Middle frontal gyrus (tissue), 1 donor: ENCODE results near the gene ASPHD1.
"Not testable (repeated sequence)": the region's sequence is repeated elsewhere in the genome, so short reads cannot be mapped to it uniquely, and the experiment has no call there.

Source experiments
- DNase-seq: peaks from one replicate; pipeline ENCODE4 v3.0.0-alpha.2; 2015; ENCODE audit warnings: low spot score; ENCODE audit errors: extremely low spot score

The ASPHD1 gene, protein sequence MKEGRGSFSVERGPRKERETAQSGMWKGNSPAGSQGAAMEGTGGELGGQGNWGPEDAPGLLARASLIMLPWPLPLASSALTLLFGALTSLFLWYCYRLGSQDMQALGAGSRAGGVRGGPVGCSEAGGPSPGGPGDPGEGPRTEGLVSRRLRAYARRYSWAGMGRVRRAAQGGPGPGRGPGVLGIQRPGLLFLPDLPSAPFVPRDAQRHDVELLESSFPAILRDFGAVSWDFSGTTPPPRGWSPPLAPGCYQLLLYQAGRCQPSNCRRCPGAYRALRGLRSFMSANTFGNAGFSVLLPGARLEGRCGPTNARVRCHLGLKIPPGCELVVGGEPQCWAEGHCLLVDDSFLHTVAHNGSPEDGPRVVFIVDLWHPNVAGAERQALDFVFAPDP

DNA sequence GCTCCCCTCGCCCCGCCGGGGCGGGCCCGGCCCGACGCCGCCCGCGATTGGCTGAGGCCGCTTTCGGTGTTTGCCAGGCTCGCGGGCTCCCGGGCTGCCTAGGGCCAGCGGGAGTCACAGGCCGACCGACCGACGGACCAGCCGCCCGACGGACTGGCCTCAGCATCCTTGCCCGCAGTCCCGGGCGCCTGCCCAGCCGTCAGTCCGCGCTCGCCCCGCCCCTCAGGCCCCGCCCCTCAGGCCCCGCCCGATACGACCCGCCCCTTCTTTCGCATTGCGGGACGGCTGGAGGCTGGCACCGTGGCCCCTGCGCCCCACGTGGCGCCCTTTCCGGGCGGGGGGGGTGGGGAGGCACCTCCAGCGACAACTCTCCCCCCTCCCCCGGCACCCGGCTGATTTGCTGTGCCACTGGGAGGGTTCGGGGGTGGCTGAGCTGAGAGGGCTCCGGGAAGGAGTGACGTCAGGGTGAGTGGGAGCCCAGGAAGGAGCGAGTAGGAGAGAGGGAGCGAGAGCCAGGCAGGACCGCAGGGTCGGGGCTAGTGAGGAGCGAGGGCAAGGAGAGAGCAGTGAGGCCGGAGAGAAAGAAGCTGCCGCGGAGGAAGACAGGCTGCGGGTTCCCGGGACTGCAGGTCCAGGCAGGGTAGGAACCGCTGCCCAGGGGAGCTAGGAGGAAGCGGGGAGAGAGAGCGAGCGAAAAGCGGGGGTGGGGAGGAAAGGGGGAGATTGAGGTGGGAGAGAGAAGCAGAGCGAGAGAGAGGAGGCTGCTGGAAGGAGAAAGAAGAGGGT is at the start of gene ASPHD1:
ASPHD1 (plus strand) TSS at position 387 of the 786 bp plus-strand sequence. CDS start 484 bp downstream, outside the sequence.
- peak; percentile 76 for DNase-seq

DNA sequence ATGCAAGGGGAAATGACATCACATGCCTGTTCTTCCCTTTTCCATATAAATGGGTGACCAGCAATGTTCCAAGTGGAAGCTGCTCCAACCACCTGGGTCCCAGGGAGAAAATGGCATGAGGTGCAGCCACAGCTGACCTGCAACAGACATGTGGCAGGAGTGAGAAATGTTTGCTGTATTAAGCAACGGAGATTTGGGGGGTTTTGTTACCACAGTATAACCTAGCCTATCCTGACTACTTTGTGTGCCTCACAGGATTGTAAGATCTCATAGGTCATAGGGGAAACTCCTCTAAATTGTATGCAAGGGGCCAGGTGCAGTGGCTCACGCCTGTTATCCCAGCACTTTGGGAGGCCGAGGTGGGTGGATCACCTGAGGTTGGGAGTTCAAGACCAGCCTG is 49.3 kb upstream of the ASPHD1 start:
- DNase-seq: no peak

DNA sequence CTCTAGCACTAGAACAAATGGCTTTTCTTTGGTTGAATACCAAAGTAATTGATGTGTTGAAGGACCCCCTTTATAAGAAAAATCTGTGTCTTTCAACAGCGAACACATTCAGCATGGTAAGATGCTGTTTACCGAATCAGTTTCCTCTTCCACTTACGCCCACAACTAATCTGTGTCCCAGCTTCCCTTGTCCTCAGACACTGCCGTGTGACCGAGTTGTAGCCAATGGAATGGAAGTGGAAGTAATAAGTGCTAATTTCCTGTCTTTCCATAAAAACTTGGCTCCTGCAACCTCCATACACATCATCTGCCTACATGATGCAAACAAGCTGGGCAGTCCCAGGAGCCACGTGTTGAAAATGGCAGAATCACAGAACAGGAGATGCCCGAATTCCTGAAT is 47.6 kb upstream of the ASPHD1 start:
- peak; percentile 5 for DNase-seq

DNA sequence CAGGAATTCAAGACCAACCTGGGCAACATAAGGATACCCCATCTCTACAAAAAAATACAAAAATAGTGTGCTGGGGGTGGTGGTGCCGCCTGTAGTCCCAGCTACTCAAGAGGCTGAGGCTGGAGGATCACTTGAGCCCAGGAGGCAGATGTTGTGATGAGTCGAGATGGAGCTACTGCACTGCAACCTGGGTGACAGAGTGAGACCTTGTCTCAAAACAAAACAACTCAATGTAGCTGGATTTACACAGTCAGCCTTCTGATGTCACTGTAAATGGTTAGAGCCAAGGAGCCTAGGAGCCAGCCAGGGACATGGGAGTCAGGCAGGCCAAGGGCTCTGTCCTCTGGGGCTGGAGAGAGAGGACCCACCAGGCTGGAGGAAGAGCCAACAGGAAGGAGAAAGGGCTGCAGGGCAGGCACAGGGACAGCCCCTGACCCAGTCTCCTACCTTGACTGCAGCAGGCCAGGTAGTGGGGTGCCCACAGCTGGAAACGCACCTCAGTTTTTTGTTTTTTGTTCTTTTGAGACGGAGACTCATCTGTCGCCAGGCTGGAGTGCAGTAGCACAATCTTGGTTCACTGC is 45.7 kb upstream of the ASPHD1 start:
- no peak for DNase-seq

DNA sequence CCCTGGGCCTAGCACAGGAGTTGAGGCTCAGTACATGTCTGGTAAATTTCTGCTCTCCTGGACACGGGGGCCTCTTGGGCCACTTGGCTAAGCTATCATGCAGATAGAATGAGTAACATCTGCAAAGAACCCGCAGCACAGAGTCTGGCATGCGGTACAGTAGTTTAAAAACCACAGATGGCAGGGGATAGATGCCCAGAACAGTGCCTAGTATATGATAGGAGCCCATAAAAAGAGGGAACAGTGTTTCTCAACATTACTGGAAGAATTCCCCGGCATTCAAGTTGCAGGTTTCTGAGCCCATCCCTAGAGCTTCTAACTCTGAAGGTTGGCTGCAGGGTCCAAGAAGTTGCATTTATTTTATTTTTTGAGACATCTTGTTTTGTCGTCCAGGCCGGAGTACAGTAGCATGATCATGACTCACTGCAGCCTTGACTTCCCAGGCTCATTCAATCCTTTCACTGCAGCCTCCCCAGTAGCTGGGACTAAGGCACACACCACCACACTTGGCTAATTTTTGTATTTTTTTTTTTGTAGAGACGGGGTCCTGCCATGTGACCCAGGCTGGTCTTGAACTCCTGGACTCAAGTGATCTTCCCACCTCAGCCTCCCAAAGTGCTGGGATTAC is 43.0 kb upstream of the ASPHD1 start:
- no peak for DNase-seq

DNA sequence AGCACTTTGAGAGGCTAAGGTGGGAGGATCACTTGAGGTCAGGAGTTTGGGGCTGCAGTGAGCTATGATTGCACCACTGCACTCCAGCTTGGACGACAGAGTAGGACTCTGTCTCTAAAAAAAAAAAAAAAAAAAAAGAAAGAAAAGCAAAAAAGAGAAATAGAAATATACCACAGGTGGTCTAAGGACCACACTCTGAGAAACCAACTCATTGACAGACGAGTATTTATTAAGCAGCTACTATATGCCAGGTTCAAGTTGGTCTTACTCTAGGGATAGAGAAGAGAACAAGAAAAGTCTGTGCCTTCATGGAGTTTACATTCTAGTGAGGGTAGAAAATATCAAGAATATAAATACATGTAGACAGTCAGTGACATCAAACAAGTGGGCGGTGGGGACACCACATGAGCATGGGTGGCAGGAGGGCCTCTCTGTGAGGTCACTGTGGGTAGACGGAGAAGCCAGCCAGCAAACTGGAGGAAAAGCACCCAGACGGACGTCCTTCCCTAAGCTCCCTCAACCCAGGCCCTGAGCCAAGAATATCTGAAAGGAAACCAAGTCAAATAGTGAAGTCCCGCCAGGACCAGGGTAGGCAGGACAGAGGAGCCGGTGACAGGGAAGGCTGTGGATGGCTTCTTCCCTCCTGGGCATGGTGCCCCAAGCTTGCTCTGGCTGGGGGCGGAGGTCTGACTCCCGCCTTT is 42.0 kb upstream of the ASPHD1 start:
- DNase-seq: no peak

DNA sequence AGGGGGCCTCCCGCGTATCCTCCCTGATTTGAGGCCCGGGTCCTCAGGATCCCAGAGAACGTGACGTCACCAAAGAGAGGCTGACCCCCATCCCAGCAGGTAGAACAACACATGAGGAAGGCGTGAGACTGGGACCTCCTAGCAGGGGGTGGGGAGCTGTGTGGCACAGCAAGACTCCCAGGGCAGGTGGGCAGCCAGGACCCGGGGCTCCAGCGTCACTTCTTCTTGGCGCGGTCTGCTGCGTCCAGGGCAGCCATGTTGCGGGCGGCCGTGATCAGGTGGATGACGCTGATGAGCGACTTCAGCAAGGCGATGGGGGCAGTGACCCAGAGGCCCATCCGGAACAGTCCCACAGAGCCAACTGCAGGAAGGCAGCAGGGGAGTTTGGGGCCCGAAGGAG is 41.3 kb upstream of the ASPHD1 start:
- no peak for DNase-seq

DNA sequence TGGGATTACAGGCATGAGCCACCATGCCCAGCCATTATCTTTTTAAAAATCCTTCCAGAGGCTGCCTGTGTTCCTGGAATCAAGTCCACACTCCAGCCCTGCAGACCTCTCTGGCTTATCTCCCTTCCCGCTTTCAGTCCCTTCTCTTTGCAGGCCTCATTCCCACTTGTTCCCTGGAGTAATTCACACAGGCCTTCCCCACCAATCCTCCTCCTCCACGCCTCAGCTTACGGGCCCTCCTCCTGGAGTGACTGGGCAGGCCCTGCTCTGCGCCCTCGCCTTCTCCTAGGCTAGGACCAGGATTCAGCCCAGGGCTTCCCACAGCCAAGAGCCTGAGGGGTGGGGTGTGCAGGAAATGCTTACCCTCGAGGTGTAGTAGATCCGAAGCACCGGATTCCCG is 40.1 kb upstream of the ASPHD1 start:
- DNase-seq: no peak

DNA sequence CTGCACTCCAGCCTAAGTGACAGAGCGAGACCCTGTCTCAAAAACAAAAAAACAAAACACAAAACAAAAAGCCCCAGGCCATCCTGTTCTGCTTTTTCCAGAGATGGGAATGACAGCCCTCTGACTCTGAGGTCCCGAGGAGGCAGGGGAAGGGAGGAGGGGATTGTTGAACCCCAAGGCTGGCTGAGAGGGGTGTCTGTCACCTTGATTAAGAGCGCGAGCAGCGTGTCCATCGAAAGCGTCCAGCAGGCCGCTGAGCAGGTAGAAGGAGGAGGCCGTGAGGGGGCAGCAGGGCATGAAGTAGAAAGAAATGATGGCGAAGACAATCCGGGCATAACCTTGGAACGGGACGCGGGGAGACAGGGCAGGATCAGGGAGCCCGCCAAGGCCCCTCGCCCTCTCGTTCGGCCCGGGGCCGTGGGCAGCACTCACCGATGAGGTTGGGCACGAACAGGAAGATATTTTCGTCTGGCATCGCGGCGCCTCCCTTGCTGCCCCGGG is 37.9 kb upstream of the ASPHD1 start:
- DNase-seq: no peak

DNA sequence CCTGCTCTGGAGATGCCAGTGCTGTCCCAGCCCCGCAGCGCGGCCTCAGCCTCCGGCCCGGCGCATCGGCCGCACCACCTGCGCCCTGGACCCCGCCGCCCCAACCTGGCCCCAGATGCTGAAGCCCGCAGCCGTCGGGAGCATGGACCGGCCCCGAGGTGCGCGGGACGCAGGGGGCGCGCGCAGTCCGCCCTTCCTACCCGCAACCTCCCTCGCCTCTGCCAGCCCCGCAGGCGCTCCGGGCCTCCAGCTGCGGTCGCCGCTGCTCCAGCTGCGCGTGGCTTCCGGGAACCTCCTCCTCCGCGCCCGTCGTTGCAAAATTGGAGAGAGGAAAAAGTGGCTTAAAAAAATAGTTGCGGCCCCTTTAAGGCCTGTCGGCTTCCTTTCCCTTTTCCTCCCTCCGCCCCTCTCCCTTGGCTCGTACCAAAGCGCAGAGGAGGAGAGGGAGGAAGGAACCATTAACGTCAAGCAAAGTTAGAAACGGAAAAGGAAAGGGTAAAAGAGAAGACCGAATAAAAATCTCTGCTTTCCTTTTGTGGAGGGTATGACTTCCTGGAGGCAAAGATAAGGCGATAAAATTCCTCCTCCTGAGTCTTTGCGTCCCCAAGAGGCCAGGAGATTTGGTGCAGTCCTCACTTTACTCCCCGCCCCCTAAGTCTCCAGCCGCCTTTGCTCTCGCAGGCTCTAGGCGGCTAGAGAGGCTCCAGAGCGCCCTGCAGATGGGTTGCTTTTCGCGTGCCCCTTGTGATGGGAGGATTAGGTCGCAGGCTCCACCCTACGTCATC is 37.2 kb upstream of the ASPHD1 start, which contains the start of gene CDIPT:
CDIPT (minus strand) TSS at position 343 of the 785 bp plus-strand sequence. CDS start 369 bp downstream, outside the sequence.
- peak; percentile 96 for DNase-seq

DNA sequence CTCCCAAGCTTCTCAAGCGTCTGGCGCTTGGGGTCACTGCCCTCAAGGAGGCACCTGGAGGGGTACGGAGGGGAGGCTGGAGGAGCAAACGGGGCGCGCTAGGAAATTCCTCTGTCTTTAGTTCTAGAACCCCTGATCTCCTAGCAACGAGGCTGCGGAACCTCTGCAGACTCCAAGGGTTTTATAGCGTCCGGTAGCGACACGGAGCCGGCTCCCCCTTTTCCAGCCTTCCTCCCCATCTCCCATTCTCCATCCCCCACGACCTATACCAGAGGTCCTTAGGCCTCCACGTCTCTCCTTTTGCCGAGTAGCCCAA is 36.7 kb upstream of the ASPHD1 start:
- DNase-seq: no peak

DNA sequence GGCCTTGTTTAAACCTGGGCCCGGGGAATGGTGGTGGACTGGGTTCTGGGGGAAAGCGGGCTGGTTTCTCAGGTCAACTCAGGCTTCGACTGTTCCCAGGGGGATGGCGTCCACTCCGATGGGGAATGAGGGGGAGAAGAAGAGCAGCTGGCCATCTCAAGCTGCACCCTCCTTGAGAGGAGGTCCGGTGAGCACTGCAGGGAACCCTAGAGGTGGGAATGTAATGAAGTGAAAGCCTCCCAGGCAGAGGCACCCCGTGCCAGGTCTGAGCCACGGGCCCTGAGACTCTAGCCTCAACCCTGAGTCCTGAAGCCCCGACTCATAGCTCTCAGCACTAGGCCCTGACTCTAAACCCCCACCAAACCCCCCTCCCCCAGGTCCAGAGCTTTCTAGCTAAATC is 36.1 kb upstream of the ASPHD1 start:
- DNase-seq: no peak

DNA sequence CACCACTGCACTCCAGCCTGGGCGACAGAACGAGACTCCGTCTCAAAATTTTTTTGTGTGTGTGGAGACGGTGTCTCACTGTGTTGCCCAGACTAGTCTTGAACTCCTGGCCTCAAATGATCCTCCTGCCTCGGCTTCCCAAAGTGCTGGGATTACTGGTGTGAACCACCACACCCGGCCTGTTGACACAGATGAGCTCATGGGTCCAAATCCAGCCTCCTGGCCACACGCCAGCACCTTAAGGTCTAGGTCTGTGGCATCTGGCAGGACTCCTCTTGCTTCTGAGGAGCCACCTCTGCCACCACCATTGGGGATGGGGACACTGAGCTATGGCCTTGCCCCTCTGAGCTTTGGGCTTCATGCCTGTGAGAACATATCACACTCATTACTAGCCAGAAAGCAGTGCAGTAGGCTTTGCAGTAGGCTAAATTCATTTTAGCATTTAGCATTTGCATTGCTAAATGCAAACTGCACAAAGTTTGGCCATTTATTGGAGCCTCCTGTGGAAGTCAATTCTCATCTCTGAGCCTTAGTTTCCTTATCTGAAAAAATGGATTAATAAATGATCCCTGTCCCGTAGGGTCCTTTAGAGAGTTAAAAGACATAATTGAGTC is 31.8 kb upstream of the ASPHD1 start:
- no peak for DNase-seq

DNA sequence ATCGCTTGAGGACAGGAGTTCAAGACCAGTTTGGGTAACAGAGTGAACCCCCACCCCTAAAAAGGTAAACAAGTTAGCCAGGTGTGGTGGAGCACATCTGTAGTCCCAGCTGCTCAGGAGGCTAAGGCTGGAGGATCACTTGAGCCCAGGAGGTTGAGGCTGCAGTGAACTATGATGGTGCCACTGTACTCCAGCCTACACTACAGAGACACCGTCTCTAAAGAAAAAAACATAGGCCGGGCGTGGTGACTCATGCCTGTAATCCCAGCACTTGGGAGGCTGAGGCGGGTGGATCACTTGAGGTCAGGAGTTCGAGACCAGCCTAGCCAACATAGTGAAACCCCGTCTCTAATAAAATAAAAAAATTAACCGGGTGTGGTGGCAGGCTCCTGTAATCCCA is 31.2 kb upstream of the ASPHD1 start:
- not testable (repeated sequence) for DNase-seq

DNA sequence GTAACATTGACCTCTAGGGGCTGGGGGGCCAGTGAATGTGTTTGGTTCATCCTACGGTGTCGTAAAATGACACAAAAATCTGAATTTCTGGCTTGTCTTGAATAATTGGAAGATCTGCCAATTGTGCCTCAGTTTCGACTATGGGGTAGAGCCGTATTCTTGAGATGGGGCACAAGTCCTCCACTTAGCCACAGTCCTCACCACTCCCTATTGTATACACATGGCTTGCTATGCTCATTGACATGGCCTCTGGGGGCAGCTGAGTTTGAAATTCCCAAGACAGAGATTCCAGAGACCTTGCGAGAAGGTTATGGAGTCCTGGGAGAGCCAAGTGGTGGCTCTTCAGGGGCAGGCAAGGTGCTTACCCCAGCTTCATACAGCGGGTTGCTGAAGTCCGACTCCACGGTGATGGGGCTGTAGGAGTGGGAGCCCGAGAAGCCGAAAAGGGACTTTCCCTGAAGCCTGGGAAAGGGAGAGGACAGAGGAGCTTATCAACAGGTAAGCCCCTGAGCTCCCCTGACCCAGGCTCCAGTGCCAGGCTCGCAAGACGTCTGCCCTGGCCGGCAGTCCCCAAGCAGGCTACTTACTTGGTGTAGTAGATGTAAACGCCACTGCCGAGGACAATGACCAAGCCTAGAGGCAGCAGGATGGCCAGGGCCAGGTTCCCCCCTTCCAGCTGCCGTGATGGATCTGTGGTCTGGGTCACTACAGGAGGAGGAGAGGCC is 28.3 kb upstream of the ASPHD1 start:
- no peak for DNase-seq

DNA sequence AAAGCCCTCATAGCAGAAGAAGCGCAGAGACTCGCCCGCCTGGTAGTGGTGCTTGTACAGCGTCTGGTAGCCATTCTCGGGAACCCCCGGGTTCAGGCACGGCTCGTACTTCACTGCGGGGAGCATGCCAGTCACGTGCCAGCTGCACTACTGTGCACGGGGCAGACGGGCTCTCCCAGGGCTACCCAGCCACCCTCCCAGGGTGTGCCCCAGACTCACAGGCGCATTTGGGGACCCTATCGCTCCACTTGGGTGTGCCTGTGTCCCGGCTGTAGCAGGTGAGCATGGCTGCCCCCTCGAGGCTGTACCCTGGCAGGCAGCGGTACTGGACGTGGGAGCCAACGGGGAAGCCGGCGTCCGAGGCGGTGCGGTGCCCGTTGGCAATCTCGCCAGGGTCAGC is 27.0 kb upstream of the ASPHD1 start:
- no peak for DNase-seq

DNA sequence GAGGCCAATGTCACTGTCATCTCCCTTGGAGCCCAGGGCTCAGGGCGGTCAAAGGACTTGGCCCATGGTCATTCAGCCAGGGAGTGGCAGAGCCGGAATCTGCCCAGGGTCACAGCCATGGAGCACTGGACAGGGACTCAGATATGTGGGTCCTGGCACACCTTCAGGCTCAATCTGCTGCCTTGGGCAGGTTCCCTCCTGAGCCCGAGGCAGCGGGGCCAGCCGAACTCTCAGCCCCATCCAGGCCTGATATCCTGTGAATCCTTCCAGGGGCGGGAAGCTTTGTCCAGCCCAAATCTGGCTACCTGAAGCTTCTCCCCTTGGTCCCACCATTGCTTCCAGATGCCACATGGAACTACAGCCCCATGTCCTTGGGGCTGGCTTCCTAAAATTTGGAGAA is 25.1 kb upstream of the ASPHD1 start:
- no peak for DNase-seq

DNA sequence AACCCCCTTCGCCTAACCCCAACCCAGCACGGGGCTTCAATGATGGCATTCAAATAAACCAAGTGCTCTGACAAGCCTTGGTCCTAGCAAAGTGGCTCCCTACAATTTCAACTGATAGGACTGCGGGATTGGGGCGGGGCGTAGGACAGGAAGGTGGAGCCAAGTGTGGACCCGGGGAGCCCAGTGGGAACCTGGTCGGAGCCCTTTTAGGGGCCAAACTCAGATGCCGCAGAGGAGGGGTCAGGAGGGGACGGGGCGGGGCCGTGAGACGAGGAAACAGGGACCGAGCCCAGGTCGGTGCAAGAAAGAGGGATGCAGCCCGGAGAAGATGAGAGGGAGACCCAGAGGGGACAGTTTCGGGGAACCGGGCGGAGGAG is 24.1 kb upstream of the ASPHD1 start:
- no peak for DNase-seq

DNA sequence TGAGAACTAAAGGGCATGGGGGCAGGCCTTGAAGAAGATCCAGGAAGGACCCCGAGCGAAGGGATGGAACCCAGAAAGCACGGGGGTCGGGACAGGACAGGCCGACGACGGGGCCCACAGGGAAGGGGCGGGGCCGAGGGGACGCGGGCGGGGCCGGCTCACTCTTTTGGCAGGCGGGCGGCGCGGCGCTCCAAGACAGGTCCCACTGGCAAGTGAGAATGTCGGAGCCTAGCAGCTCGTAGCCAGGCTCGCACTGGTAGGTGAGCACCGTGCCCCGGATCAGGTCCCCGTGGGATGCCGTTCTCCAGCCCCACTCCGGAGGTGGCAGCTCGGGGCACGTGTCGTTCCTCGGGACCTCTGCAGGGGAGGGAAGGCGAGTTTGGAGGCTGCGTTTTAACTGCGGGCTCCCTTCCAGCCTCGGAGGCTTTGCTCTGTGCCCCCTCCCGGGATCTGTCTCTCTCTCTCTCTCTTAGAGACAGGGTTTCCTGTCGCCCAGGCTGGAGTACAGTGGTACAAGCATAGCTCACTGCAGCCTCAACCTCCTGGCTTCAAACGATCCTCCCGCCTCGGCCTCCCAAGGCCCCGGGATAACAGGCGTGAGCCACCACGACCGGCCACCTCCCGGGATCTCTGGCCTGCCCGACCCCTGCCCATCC is 23.6 kb upstream of the ASPHD1 start:
- no peak for DNase-seq
